Fibroblast of skin of back (primary cell): Measurements from ENCODE around the gene SYT15. TPM values are rescaled to one million over a fixed set of nuclear protein-coding genes. Genes with fewer than 3 reads are reported as not detected.
"Not testable (repeated sequence)": the region's sequence is repeated elsewhere in the genome, so short reads cannot be mapped to it uniquely, and the experiment has no call there.

Experiments used
- DNase-seq: peaks from one replicate; pipeline ENCODE4 v3.0.0-alpha.2; 2013
- polyA plus RNA-seq, 2 experiments: library from polyadenylated mRNA; unstranded; fragments of 120-200 nt; gene quantifications; one replicate each; pipeline ENCODE4 v1.2.1, GENCODE V29; 2013; ENCODE audit not compliant: insufficient read length in 2 of 2

SYT15 gene
- 4.3 TPM for polyA plus RNA-seq (2013, experiment 1 of 2; ENCODE audit: insufficient read length)
- 4.6 TPM for polyA plus RNA-seq (2013, experiment 2 of 2; ENCODE audit: insufficient read length)

DNA sequence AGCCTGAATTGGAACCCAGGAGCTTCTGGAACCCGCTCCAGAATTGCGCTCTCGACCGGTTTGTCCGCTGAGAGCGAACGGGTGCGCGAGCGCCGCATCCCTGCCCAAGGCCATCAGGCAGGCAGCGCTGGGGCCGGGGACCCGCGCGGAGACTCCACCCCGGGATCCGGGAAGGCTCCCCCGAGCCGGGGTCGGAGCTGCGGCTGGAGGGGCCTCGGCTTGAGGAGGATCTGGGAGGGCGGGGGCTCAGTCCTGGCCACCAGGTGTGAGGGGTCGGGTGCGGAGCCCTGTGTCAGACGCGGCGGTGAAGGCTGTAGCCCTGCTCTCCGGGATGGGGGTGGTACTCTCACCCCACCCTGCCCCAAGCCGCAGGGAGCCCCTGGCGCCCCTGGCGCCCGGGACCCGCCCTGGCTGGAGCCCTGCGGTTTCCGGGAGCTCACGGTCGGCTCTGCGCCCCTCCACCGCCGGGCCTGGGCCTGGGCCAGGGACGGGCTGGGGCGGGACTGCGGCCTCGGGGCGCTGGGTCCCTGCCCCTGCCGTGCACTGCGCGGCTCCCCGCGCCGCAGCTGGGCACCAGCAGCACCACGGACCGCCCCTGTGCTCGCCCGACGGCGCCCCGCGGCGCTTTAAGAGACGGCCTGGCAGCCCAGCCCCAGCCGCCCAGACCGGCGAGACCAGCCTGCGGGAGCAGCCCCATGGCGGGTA is at the start of gene SYT15:
Gene SYT15 (plus strand): TSS at position 655 of the 705 bp plus-strand sequence. CDS start 41 bp downstream, at position 696.
- not testable (repeated sequence) for DNase-seq

GRCh38 chr10:46529742-46530141 is 49.2 kb upstream of the SYT15 start:
- not testable (repeated sequence) for DNase-seq

- peak; percentile 97 for DNase-seq
These were observed 48.4 kb upstream of the SYT15 start for GRCh38 chr10:46530249-46531186.

DNA sequence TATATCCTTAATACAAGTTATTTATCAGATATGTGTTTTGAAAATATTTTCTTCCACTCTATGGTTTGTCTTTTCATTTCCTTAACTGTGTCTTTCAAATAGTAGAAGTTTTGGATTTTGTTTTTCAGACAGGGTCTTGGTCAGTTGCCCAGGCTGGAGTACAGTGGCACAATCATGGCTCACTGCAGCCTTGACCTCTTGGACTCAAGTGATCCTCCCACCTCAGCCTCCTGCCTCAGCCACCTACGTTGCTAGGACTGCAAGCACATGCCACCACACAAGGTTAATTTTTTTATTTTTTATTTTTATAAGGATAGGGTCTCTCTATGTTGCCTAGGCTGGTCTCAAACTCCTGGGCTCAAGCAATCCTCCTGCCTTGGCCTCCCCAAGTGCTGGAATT is 46.7 kb upstream of the SYT15 start:
- DNase-seq, result not testable (repeated sequence)

GRCh38 chr10:46534828-46535524 is 44.0 kb upstream of the SYT15 start:
- no peak for DNase-seq

GRCh38 chr10:46536171-46536570 is 42.8 kb upstream of the SYT15 start:
- DNase-seq, result no peak

- no peak for DNase-seq
These were observed 42.1 kb upstream of the SYT15 start for GRCh38 chr10:46536781-46537180.

GRCh38 chr10:46537309-46537708 is 41.6 kb upstream of the SYT15 start:
- no peak for DNase-seq

DNA sequence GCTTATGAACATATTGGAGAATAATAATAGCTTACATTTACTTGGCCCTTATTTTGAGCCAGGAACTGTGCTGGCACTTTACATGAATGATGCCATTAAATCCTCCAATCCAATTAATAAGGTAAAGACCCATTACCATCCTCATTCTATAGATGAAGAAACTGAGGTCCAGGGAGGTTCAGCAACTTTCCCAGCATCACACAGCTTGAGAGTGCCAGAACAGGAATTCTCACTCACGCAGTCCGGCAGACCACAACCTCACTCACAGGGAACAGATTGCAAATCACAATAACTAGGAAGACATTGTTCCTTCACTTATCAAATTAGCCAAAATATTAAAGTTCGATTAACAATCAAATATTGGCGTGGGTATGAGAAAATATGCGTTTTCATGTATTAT is 40.8 kb upstream of the SYT15 start:
- no peak for DNase-seq

- DNase-seq, result no peak
These were observed 40.1 kb upstream of the SYT15 start for GRCh38 chr10:46538717-46539426.

DNA sequence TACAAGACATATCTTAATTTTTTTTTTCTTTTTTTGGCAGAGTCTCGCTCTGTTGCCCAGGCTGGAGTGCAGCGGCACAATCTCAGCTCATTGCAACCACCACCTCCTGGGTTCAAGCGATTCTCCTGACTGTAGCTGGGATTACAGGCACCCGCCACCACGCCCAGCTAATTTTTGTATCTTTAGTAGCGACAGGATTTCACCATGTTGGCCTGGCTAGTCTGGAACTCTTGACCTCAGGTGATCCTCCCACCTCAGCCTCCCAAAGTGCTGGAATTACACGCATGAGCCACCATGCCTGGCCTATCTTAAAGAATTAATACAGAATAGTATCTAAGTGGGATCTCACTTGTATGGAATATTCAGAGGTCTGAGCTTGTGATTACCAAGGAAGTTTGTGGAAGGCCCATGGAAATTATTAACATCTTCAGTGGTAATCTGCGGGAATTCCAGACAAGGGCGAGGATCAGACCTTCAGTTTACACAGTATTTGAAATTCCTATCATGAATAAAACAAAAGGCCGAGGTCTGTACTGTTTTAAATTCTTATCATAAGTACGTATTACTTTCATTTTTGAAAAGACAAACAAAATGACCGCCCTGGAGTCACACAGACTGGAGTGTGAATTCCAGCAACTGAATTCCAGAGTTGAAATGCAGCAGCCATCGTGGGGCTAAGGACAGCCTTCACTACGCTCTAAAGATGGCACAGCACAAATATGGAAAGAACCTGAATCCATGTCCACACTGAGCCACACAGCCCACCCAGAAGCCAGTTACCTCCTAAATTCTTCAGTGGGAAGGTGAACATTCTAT is 39.1 kb upstream of the SYT15 start:
- DNase-seq, result peak; percentile 91

GRCh38 chr10:46540412-46541016 is 38.4 kb upstream of the SYT15 start:
- no peak for DNase-seq

DNA sequence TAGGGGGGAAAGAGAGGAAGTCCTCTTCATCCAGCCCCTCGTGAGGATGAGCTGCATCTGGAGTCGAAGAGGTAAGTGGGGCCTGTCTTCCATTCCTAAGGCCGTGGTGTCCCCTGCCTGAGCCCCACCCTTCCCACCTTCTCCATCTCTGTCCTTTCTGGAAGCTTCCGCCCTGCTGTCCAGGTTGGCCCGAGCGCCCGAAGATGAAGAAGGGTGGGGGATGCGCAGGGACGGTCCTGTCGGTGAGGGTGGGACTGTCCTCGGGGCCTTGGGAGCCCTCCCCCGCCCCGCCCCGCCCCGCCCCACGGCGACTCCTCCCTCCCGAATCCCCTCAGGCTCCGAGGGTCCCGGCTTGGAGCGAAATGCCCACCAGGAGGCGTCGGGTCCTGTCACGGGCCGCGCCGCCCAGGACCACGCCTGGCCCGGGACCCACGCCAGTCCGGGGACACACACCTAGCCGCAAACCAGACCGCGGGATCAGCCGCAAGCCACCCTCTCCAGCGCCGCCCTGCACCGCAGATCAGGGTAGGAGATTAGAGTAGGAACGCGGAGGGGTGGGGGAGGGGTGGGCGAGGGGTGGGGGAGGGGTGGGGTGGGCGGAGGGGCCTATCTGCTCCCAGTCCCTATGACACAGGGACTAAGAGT is 37.8 kb upstream of the SYT15 start:
- DNase-seq, result no peak

GRCh38 chr10:46541735-46542566 is 37.0 kb upstream of the SYT15 start:
- DNase-seq, result no peak

DNA sequence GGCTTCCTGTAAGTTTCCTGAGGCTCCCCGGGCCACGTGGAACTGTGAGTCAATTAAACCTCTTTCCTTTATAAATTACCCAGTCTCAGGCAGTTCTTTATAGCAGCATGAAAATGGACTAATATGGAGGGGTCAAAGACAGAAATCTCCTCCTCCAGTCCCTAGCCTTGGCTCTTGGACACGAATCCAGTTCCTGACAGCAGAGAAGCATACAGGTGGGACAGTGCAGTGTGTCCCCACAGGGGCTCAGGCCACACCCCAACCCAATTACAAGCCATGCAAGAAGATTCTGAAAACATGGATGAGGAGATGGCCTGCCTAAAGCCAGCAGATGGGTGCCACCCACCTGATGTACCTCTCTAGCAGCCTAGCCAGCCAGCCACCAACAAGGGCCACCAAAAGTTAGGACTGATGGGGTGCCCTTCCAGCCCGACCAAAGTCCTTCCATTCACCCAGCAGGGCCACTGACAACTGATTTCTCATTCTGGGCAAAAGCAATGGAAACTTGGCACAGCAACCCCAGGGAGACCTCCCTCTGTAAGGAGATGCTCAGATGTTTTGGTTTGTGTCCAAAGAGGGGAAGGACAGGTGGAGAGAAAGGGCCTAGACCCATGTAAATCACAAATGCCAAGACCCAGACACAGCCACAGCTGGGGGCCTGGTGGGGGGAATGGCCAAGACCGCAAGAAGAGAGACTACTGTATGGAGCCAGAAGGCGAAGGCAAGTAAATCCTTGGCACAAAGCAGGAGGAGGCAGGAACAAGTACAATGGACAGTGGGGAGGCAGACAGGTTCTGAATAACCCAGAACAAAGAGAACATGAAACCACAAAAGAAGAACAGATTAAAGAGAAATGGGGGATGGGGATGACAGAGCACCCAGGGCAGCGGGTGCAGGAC is 36.1 kb upstream of the SYT15 start:
- no peak for DNase-seq

GRCh38 chr10:46543466-46544377 is 35.2 kb upstream of the SYT15 start:
- no peak for DNase-seq
